ENCODE results near the gene GPD2. TPM values are rescaled to one million over a fixed set of nuclear protein-coding genes. Genes with fewer than 3 reads are reported as not detected.

Gene GPD2
- total RNA-seq, 4 donors from 2014 or later: 19.5 to 26.0 (median 22.5) TPM

DNA sequence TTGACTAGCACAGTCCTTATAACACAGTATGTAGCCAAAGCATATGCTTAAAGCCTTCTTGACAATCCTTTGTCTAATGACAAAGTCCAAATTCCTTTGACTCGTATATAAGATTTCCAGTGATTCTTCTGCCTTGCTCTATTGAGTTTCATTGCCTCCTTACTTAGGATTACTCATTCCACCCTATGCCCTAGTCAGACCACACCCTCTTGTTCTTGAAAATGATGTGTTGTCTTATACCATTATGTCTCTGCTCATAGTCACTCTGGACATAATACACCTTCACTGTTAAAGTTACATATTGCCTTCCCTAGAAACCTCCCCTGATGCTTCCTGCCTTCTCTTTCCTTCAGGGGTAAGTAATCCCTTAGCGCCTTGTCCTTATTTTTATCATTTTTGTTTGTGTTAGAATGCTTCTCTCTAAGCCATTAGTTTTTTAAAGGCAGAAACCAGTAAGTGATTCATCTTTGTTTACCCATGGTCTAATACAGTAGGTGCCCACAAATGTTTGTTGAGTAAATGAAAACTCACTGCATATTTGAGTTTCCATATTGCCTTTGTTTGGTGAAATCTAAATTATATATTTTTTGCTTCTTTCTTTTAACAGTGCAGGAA lies 19.3 kb downstream of the GPD2 start:
- TF ChIP-seq EP300 (IDR thresholded peaks at IDR 0.05): no peak
- TF ChIP-seq POLR2AphosphoS5 (IDR thresholded peaks at IDR 0.05): no peak
- TF ChIP-seq, protein P1, sequence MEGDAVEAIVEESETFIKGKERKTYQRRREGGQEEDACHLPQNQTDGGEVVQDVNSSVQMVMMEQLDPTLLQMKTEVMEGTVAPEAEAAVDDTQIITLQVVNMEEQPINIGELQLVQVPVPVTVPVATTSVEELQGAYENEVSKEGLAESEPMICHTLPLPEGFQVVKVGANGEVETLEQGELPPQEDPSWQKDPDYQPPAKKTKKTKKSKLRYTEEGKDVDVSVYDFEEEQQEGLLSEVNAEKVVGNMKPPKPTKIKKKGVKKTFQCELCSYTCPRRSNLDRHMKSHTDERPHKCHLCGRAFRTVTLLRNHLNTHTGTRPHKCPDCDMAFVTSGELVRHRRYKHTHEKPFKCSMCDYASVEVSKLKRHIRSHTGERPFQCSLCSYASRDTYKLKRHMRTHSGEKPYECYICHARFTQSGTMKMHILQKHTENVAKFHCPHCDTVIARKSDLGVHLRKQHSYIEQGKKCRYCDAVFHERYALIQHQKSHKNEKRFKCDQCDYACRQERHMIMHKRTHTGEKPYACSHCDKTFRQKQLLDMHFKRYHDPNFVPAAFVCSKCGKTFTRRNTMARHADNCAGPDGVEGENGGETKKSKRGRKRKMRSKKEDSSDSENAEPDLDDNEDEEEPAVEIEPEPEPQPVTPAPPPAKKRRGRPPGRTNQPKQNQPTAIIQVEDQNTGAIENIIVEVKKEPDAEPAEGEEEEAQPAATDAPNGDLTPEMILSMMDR (IDR thresholded peaks at IDR 0.05): no peak
- TF ChIP-seq POLR2A (IDR thresholded peaks at IDR 0.05; ENCODE audit: low read depth): no peak
- Histone ChIP-seq H3K36me3 (no peaks in the 10 kb centered on the region), H3K9me3 (no peaks in the 10 kb centered on the region), H3K4me3 (no peak overlapping the region), H3K27me3 (no peaks in the 10 kb centered on the region), H3K4me1 (peaks cover 7 to 21% (median 17%) of the 10 kb centered on the region in 4 donors), H3K27ac (replicated peaks in 1 of 4) (no peak overlapping the region)
- WGBS: 83% methylated on average over 2 of the region's 2 CpGs
- DNase-seq (ENCODE audit: extremely low spot score): no peak
- intact Hi-C loops (cut with DNase I): no loop called here

DNA sequence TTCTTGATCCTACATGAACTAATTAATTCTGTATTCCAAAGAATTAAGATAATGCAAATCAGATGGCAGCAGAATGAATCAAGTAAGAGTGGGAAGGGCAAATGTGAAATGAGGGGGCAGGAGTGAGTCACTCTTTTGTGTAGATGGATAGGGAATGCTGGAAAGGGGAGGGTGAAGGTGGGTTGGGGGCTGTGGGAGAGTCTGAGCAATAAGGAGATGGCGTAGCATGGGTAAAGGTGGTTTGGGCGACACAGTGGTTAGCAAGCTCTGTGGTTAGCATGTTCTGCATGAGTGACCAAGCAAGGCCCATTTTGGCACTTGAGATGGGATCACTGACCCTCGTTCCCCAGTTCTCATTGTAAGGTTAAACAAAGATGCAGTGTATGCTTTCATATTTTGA lies 20.4 kb downstream of the GPD2 start:
- H3K27ac ChIP-seq (replicated peaks in 1 of 4): no peak overlapping the region

DNA sequence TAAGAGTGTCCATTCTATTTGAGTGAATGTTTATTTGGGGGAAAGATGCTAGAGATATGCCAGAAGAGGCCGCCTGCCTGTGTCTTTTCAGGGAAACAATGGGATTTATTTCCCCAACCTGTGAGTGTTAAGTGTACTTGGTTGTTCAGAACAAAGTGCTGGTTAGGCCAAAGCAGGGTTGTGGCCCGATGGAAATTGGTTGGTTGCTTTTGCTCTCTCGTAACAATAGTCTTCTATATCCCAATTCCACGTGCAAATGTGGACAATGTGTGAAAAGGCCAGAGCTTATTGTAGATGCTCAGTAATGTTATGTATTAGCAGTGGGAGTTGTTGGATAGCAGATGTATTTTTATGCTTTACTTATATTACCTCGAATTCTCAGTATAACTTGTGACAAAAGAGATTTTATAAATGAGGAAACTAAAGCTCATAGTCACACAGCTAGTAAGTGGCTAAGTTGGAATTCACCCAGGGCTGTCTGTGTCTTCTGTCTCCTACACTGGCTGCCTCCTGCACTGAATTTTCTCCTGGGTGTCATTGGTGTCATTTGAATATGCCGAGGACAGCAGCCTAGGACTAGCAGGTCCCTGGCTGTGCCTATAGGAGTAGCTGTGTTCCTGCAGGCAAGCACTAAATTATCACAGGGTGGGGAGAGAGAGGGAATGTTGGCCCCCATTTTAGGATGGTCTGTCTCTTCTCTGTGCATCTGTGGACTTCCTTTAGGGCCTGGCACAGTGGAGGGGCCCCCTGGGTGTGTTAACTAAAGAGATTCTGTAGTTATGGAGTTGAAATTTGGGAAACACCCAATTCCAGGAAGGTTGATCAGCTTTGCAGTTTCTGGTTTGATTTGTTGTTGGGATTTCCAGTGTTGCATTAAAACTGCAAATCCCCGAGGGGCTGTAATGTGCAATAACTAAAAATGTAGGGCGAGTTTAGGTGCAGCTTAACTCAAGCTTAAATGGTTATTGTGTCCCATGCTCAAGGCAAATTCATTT lies 21.6 kb downstream of the GPD2 start:
- DNase-seq (ENCODE audit: extremely low spot score): no peak
- Histone ChIP-seq H3K4me3 (no peak overlapping the region), H3K4me1 (peaks cover 7 to 21% (median 17%) of the 10 kb centered on the region in 4 donors), H3K9me3 (no peaks in the 10 kb centered on the region), H3K36me3 (no peaks in the 10 kb centered on the region), H3K27me3 (no peaks in the 10 kb centered on the region), H3K27ac (replicated peaks in 1 of 4) (no peak overlapping the region)
- intact Hi-C loops (cut with DNase I): no loop called here
- TF ChIP-seq, protein P1 (IDR thresholded peaks at IDR 0.05): no peak
- no peak for TF ChIP-seq POLR2A (IDR thresholded peaks at IDR 0.05; ENCODE audit: low read depth)
- no peak for TF ChIP-seq EP300 (IDR thresholded peaks at IDR 0.05)
- no peak for TF ChIP-seq POLR2AphosphoS5 (IDR thresholded peaks at IDR 0.05)
- WGBS: 84% methylated on average over 8 of the region's 8 CpGs

More for the DNA sequence above, 20.4 kb downstream of the GPD2 start:
- no peaks in the 10 kb centered on the region for H3K36me3 ChIP-seq
- TF ChIP-seq, protein P1 (IDR thresholded peaks at IDR 0.05): no peak
- TF ChIP-seq POLR2A (IDR thresholded peaks at IDR 0.05; ENCODE audit: low read depth): no peak
- TF ChIP-seq EP300 (IDR thresholded peaks at IDR 0.05): no peak
- TF ChIP-seq POLR2AphosphoS5 (IDR thresholded peaks at IDR 0.05): no peak
- H3K9me3 ChIP-seq: no peaks in the 10 kb centered on the region
- no peaks in the 10 kb centered on the region for H3K27me3 ChIP-seq
- H3K4me3 ChIP-seq: no peak overlapping the region
- no peak for DNase-seq (ENCODE audit: extremely low spot score)
- peaks cover 7 to 21% (median 17%) of the 10 kb centered on the region in 4 donors for H3K4me1 ChIP-seq
- WGBS: 94% methylated on average over 3 of the region's 3 CpGs
- intact Hi-C loops (cut with DNase I): no loop called here

DNA sequence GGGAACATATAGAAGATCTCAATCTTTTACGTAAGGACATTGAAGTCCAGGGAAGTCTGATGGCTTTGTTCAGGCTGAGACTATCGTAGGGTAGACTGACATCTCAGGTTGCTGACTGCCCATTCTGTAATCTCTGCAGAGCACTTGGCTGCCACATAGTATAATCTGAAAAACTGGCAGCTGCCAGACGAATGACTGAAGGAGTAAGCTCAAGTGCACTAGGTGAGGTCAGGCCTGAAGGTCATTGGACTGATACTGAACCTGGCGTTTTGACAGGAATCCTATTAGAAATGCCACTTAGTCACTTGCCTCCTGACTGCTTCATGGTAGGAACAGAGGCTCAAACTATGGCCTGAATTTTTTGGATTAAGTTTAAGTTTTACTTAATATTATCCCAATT lies 23.5 kb downstream of the GPD2 start:
- Histone ChIP-seq H3K4me1 (peaks cover 7 to 21% (median 17%) of the 10 kb centered on the region in 4 donors), H3K9me3 (no peaks in the 10 kb centered on the region), H3K36me3 (no peaks in the 10 kb centered on the region), H3K27ac (replicated peaks in 1 of 4) (no peak overlapping the region), H3K27me3 (no peaks in the 10 kb centered on the region), H3K4me3 (no peak overlapping the region)
- TF ChIP-seq, protein P1 (IDR thresholded peaks at IDR 0.05): no peak
- no peak for TF ChIP-seq POLR2A (IDR thresholded peaks at IDR 0.05; ENCODE audit: low read depth)
- DNase-seq (ENCODE audit: extremely low spot score): no peak
- WGBS: 91% methylated on average over 4 of the region's 4 CpGs
- intact Hi-C loops (cut with DNase I): no loop called here
